ENCODE results near the gene MDC1. TPM values are rescaled to one million over a fixed set of nuclear protein-coding genes. Genes with fewer than 3 reads are reported as not detected.
A peak's percentile ranks its signal among the peaks of the same experiment; 100 is the strongest.

The MDC1 gene
- total and polyA plus RNA-seq, 2 donors from 2014 or later: 9.5 to 47.9 TPM

GRCh38 chr6:30689985-30690384, 27.1 kb downstream of the MDC1 start:
- Histone ChIP-seq H3K4me3 (ENCODE audit: low read length in 3 of 3) (peak overlapping the region; percentile 59 to 81 (median 76)), H3K27ac (ENCODE audit: low read depth in 2 of 2, low read length in 2 of 2) (peak overlapping the region; percentile 82 to 86), H3K9me3 (ENCODE audit: control insufficient read depth in 2 of 3, insufficient read depth in 1 of 3, low read length in 3 of 3) (no peaks in the 10 kb centered on the region), H3K27me3 (ENCODE audit: control insufficient read depth, insufficient read depth, low read length) (no peaks in the 10 kb centered on the region), H3K36me3 (ENCODE audit: control insufficient read depth in 2 of 3, insufficient read depth in 3 of 3, low read length in 3 of 3) (no peaks in the 10 kb centered on the region), H3K9ac (ENCODE audit: low read length in 3 of 3) (peak overlapping the region in 2 of 3 donors; percentile 1 to 67), H3K4me1 (ENCODE audit: control insufficient read depth in 2 of 3, insufficient read depth in 2 of 3, low read depth in 1 of 3, low read length in 3 of 3) (peaks cover 3 to 18% (median 18%) of the 10 kb centered on the region in 3 donors)
- TF ChIP-seq, protein P1, sequence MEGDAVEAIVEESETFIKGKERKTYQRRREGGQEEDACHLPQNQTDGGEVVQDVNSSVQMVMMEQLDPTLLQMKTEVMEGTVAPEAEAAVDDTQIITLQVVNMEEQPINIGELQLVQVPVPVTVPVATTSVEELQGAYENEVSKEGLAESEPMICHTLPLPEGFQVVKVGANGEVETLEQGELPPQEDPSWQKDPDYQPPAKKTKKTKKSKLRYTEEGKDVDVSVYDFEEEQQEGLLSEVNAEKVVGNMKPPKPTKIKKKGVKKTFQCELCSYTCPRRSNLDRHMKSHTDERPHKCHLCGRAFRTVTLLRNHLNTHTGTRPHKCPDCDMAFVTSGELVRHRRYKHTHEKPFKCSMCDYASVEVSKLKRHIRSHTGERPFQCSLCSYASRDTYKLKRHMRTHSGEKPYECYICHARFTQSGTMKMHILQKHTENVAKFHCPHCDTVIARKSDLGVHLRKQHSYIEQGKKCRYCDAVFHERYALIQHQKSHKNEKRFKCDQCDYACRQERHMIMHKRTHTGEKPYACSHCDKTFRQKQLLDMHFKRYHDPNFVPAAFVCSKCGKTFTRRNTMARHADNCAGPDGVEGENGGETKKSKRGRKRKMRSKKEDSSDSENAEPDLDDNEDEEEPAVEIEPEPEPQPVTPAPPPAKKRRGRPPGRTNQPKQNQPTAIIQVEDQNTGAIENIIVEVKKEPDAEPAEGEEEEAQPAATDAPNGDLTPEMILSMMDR (IDR thresholded peaks at IDR 0.05; ENCODE audit: borderline replicate concordance, extremely low read depth, insufficient read depth): no peak
- no peak for FAIRE-seq
- DNase-seq: peak in 1 of 5 donors; percentile 73
- intact Hi-C loops (cut with DNase I): no loop called here

DNA sequence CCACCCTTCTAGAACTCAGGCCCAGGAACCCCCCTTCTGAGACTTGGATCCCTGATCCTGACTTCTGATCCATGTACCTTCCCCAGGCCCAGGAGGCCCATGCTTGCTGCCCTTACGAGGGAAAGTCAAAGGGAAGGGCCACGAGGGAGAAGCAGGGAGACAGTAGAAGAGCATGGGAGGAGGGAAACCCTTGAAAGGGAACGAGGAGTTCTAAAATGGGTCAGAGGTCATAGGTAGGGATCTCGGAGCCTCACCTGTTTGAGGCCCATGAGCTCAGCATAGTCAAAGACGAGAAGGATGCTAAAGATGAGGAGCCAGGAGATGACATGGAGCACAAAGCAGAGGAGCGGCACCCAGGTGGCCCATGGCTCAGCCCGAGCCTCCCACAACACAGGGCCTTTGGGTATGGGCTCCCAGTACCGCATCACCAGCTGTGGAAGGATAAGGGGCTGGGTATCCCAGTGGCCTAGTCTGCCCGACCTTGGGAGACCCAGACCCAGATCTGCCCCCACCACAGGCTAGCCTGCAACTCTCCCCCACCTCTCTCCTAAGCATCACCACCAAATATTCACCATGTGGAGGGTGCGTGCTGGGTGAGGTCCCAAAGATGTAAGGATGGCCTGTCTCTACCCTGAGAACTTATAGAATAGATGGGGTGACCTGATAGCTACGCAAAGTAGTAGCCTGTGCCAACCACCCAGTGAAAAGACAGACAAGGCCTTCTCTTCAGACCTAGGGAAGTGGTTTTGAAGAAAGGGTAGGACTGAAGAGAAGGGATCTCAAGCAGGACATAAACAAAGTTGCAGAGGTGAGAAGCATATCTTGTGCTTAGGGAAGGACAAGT, 27.8 kb downstream of the MDC1 start:
- Histone ChIP-seq H3K27ac (ENCODE audit: low read depth in 2 of 2, low read length in 2 of 2) (no peak overlapping the region), H3K4me1 (ENCODE audit: control insufficient read depth in 2 of 3, insufficient read depth in 2 of 3, low read depth in 1 of 3, low read length in 3 of 3) (peaks cover 3 to 18% (median 18%) of the 10 kb centered on the region in 3 donors), H3K9ac (ENCODE audit: low read length in 3 of 3) (peak overlapping the region in 1 of 3 donors; percentile 26), H3K9me3 (ENCODE audit: control insufficient read depth in 2 of 3, insufficient read depth in 1 of 3, low read length in 3 of 3) (no peaks in the 10 kb centered on the region), H3K36me3 (ENCODE audit: control insufficient read depth in 2 of 3, insufficient read depth in 3 of 3, low read length in 3 of 3) (no peaks in the 10 kb centered on the region), H3K4me3 (ENCODE audit: low read length in 3 of 3) (no peak overlapping the region), H3K27me3 (ENCODE audit: control insufficient read depth, insufficient read depth, low read length) (no peaks in the 10 kb centered on the region)
- DNase-seq (peak in 1 of 5 donors; percentile 58), FAIRE-seq (no peak)
- TF ChIP-seq, protein P1 (IDR thresholded peaks at IDR 0.05; ENCODE audit: borderline replicate concordance, extremely low read depth, insufficient read depth): no peak
- intact Hi-C loops (cut with DNase I): no loop called here

DNA sequence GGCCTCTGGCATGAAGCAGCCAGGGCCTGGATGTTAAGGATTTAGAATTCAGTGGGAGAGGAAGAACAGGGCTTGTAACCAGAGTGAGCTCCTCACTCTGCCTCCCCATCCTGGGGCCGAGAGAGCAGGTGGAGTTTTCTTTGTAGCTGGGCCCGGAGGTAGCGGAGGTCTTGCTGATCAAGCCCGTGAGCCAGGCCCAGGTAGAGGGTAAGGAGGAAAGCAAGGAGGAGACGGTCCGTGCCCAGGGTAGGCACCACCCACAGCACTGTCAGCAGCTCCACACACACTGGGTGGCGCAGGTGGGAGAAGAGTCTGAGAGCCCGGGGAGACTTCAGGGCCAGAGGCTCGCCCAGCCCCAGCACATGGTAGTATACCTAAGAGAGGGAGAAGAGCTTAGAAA, 28.5 kb downstream of the MDC1 start:
- H3K27me3 ChIP-seq (ENCODE audit: control insufficient read depth, insufficient read depth, low read length): no peaks in the 10 kb centered on the region
- intact Hi-C loops (cut with DNase I): no loop called here
- peaks cover 3 to 18% (median 18%) of the 10 kb centered on the region in 3 donors for H3K4me1 ChIP-seq (ENCODE audit: control insufficient read depth in 2 of 3, insufficient read depth in 2 of 3, low read depth in 1 of 3, low read length in 3 of 3)
- H3K9me3 ChIP-seq (ENCODE audit: control insufficient read depth in 2 of 3, insufficient read depth in 1 of 3, low read length in 3 of 3): no peaks in the 10 kb centered on the region
- no peak overlapping the region for H3K4me3 ChIP-seq (ENCODE audit: low read length in 3 of 3)
- peak overlapping the region in 1 of 2 donors; percentile 97 for H3K27ac ChIP-seq (ENCODE audit: low read depth in 2 of 2, low read length in 2 of 2)
- no peaks in the 10 kb centered on the region for H3K36me3 ChIP-seq (ENCODE audit: control insufficient read depth in 2 of 3, insufficient read depth in 3 of 3, low read length in 3 of 3)
- TF ChIP-seq, protein P1 (IDR thresholded peaks at IDR 0.05; ENCODE audit: borderline replicate concordance, extremely low read depth, insufficient read depth): no peak
- peak in 1 of 5 donors; percentile 65 for DNase-seq
- no peak overlapping the region for H3K9ac ChIP-seq (ENCODE audit: low read length in 3 of 3)
- FAIRE-seq: no peak

All from kidney (tissue), 14 donors.